ENCODE measurements around the gene AASDH. TPM values are rescaled to one million over a fixed set of nuclear protein-coding genes. Genes with fewer than 3 reads are reported as not detected.

Gene AASDH
- total RNA-seq, 1 donor from 2014 or later = 12.9 TPM

DNA sequence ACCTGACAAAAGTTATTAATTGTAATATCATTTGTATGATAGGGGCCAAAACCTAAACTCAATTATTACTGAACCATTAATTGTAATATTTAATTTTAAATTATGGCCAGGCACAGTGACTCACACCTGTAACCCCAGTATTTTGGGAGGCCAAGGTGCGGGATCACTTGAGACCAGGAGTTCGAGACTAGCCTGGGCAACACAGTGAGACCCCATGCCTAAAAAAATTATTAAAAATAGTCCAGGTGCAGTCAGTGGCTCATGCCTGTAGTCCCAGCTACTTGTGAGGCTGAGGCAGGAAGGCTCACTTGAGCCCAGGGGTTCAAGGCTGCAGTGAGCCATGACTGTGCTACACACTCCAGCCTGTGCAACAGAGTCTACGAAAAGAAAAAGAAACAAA, 30.1 kb upstream of the AASDH start:
- no peak overlapping the region for H3K4me3 ChIP-seq (ENCODE audit: low read depth, low read length)
- FAIRE-seq (no peak), DNase-seq (ENCODE audit: low read depth) (no peak)
- H3K36me3 ChIP-seq (ENCODE audit: control insufficient read depth, insufficient read depth, low read length) = no peaks in the 10 kb centered on the region
- H3K27me3 ChIP-seq (ENCODE audit: control insufficient read depth, insufficient read depth, low read length) = no peaks in the 10 kb centered on the region
- TF ChIP-seq CTCF (IDR thresholded peaks at IDR 0.05; ENCODE audit: insufficient read depth, low read length, severe bottlenecking) = no peak

GRCh38 chr4:56416349-56416748, 29.1 kb upstream of the AASDH start:
- TF ChIP-seq CTCF (IDR thresholded peaks at IDR 0.05; ENCODE audit: insufficient read depth, low read length, severe bottlenecking) = no peak
- DNase-seq (ENCODE audit: low read depth) = no peak
- FAIRE-seq = no peak
- no peaks in the 10 kb centered on the region for H3K36me3 ChIP-seq (ENCODE audit: control insufficient read depth, insufficient read depth, low read length)
- no peaks in the 10 kb centered on the region for H3K27me3 ChIP-seq (ENCODE audit: control insufficient read depth, insufficient read depth, low read length)
- no peak overlapping the region for H3K4me3 ChIP-seq (ENCODE audit: low read depth, low read length)

- Histone ChIP-seq H3K36me3 (ENCODE audit: control insufficient read depth, insufficient read depth, low read length) (no peaks in the 10 kb centered on the region), H3K4me3 (ENCODE audit: low read depth, low read length) (no peak overlapping the region), H3K27me3 (ENCODE audit: control insufficient read depth, insufficient read depth, low read length) (no peaks in the 10 kb centered on the region)
- TF ChIP-seq CTCF (IDR thresholded peaks at IDR 0.05; ENCODE audit: insufficient read depth, low read length, severe bottlenecking) = no peak
- DNase-seq (ENCODE audit: low read depth) (no peak), FAIRE-seq (no peak)
Measured at GRCh38 chr4:56414135-56414670, 26.9 kb upstream of the AASDH start.

DNA sequence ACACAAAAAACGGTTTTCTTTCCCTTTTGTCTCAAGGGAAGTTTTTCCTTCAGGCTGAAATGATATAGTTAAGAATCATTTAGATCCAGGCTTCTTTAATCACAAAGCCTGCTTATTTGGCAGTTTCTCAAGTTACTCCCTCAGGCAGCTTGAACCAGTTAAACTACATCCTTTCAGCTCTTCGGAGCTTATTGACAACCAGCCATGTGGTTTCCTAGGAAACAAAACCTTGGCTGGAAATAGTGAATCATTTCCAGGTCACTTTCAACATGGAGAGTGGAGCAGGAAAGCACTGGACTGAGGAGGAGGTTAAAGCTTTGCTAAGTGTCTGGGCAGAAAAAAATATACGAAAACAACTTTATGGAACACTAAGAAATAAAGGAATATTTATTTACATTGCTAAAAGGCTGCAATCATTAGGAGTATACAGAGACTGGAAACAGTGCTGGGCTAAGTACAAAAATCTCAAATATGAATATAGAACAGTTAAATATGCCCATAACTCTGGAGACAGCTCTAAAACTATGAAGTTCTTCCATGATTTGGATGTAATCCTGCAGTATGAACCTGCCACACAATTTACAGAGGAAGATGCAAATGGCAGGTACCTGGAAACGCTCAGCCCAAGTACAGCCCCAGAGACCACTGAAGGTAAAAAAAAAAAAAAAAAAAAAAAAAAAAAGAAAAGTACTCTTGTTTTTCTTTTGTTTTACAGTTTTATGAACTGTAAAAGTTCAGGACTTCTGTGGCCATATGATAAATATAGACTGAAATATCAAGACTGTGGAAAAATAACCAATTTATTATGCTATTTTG, 23.2 kb upstream of the AASDH start:
- Histone ChIP-seq H3K4me3 (ENCODE audit: low read depth, low read length) (peak overlapping the region; percentile 2), H3K27me3 (ENCODE audit: control insufficient read depth, insufficient read depth, low read length) (no peaks in the 10 kb centered on the region), H3K36me3 (ENCODE audit: control insufficient read depth, insufficient read depth, low read length) (peaks cover 1% of the 10 kb centered on the region)
- DNase-seq (ENCODE audit: low read depth) (peak; percentile 99), FAIRE-seq (no peak)
- TF ChIP-seq CTCF (IDR thresholded peaks at IDR 0.05; ENCODE audit: insufficient read depth, low read length, severe bottlenecking) = no peak

DNA sequence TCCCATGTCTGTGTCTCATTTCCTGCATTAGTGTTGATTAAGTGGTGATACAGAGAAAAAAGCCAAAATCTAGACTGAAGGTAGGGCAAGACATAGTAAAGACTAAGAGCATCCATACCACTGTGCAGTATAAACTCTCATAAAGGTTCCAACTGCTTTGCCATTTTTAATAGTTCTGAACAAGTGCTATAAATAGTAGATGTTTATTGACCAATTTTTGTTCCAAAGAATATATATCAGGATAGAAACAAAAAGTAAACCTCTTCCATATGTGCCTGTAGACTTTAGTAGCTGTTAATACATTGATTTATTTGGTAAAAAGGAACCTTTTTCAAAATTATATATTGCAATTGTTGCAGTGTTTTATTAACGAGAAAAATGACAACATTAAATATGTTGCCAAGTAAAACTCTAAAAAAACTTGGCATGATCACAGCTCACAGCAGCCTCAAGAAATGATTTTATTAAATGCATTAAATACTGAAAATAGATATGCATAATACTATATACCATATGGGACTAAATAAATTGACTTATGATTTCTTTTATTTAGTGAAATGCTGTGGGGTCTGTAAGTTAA, 22.3 kb upstream of the AASDH start:
- no peak for TF ChIP-seq CTCF (IDR thresholded peaks at IDR 0.05; ENCODE audit: insufficient read depth, low read length, severe bottlenecking)
- H3K27me3 ChIP-seq (ENCODE audit: control insufficient read depth, insufficient read depth, low read length) = no peaks in the 10 kb centered on the region
- FAIRE-seq = no peak
- H3K36me3 ChIP-seq (ENCODE audit: control insufficient read depth, insufficient read depth, low read length) = peaks cover 3% of the 10 kb centered on the region
- no peak for DNase-seq (ENCODE audit: low read depth)
- no peak overlapping the region for H3K4me3 ChIP-seq (ENCODE audit: low read depth, low read length)

All from bronchial epithelial cell (primary cell).